Measurements from ENCODE around the gene ENPP6. TPM values are rescaled to one million over a fixed set of nuclear protein-coding genes. Genes with fewer than 3 reads are reported as not detected.

Gene ENPP6
- total RNA-seq, 2 experiments from 2014 or later, result not detected

DNA sequence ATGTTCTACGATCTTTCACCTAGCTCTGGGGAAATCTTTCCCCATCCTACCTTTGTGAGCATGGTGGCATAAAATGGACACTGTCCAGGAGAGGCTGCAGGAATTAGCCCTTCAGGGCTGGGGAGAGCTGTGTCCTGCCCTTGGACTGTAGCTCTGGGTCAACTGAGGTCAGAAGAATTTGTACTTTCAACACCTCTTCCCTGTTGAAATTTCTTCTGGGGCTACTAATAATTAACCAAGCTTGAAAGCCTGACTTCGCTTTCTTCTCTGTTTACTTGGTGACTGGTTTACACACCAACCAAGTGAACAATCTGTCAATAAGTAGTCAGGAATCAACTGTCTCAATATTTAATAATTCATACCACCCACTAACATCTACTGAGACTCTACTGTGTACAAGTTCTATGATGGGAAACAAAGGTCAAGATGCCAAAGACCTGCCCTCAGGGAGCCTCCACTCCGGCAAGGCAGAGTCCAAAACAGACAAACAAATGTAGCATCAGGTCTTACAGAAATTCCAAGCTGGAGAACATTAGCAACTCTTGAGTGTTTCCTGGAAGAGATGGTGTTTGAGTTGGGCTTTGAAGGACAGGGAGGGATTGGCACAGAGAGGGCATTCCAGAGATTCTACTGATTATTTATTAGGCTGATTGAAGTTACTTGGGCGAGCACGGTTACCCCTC, 113.1 kb downstream of the ENPP6 start:
- intact Hi-C loops (cut with micrococcal nuclease), result loop anchor here (5.0 kb wide), 2 partner anchors 63 to 632 kb away; no protein-coding TSS in a partner anchor
- Mint-ChIP-seq H3K36me3 (ENCODE audit: low read depth) (no peaks in the 10 kb centered on the region), H3K27ac (no peak overlapping the region), H3K27me3 (ENCODE audit: low read depth) (peaks cover 7% of the 10 kb centered on the region), H3K4me3 (no peak overlapping the region), H3K4me1 (ENCODE audit: low read depth) (no peaks in the 10 kb centered on the region), H3K9me3 (no peaks in the 10 kb centered on the region)
- CTCF ChIA-PET, result no interaction called here
- DNase-seq, result no peak

DNA sequence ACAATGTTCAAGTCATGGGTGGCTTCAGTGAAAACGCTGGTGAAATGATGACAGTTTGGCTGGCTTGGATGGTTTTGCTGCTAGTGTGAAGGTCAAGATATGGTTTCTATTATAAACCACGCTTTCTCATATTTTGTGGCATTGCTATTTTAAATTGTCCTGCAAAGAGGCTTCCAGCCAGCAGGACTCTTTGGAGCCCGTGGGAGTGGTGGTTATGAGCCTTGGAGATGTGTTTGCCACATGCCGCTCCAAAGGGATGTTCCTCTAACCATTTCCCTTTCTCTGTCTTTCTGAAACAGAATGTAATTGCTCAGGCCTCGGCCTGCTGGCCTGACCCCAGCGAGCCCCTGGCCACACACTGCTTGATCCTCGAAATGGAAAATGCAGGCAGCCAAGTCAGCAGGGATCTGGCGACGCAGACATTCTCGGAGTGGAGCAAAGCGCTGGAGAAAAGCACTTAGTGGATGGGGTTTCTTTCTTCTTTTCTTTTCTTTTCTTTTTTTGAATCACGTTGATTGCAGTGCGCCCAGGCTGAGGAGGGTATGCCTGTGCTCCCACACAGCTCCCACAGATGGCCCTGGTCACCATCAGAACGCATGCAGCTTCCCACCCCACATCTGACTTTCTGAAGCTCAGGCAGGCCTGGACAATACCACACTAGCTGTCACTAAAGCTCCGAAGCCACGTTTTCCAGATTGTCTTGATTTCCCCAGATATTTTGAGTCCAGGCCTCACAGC, 114.0 kb downstream of the ENPP6 start:
- peaks cover 7% of the 10 kb centered on the region for H3K27me3 Mint-ChIP-seq (ENCODE audit: low read depth)
- no peak overlapping the region for H3K4me3 Mint-ChIP-seq
- H3K9me3 Mint-ChIP-seq, result no peaks in the 10 kb centered on the region
- DNase-seq, result no peak
- intact Hi-C loops (cut with micrococcal nuclease), result loop anchor here (5.0 kb wide), 2 partner anchors 64 to 631 kb away; no protein-coding TSS in a partner anchor
- CTCF ChIA-PET, result no interaction called here
- no peaks in the 10 kb centered on the region for H3K36me3 Mint-ChIP-seq (ENCODE audit: low read depth)
- H3K4me1 Mint-ChIP-seq (ENCODE audit: low read depth), result no peaks in the 10 kb centered on the region
- no peak overlapping the region for H3K27ac Mint-ChIP-seq

DNA sequence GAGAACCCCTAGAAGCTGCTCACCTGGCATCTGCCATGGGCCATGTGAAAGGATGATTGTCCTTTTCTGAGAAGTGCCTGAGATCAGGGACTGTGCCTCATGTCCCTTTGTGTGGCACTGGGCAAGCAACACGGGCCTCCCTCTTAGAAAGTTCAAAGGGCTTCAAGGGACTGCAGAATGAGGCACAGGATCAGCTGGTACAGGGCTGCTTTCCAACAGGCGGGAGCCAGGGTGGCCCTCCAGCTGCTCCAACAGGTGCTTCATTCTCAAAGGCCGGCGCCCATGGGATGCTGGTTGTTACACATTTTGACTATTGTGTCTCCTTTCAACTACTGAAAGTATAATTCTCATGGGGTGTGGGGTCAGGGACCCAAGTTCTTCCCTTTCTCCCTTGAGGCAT, 114.7 kb downstream of the ENPP6 start:
- Mint-ChIP-seq H3K36me3 (ENCODE audit: low read depth) (no peaks in the 10 kb centered on the region), H3K27ac (no peak overlapping the region), H3K4me1 (ENCODE audit: low read depth) (no peaks in the 10 kb centered on the region), H3K9me3 (no peaks in the 10 kb centered on the region), H3K27me3 (ENCODE audit: low read depth) (peaks cover 7% of the 10 kb centered on the region), H3K4me3 (no peak overlapping the region)
- intact Hi-C loops (cut with micrococcal nuclease), result loop anchor here (5.0 kb wide), 2 partner anchors 64 to 631 kb away; no protein-coding TSS in a partner anchor
- CTCF ChIA-PET, result no interaction called here
- DNase-seq, result no peak

DNA sequence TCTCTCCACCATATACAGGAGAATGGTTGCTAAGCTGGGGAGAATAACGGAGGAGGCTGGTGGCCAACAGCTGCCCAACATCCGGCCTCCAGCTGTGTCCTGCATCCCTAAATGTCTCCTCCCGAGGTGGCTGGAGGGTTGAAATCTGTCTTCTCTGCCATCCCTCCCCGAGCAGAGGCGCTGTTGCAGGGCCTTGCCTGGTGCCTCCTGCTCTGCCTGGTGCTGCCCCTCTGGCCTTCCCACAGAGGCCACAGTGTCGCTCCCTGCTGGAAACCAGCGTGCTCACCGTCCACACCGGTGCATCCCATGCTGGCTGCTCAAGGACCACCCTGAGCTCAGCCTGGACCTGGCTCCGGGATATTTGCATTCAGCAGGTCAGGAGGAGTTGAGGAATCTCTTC, 115.2 kb downstream of the ENPP6 start:
- no peak overlapping the region for H3K4me3 Mint-ChIP-seq
- no peak for DNase-seq
- H3K4me1 Mint-ChIP-seq (ENCODE audit: low read depth), result no peaks in the 10 kb centered on the region
- peaks cover 7% of the 10 kb centered on the region for H3K27me3 Mint-ChIP-seq (ENCODE audit: low read depth)
- CTCF ChIA-PET, result no interaction called here
- intact Hi-C loops (cut with micrococcal nuclease), result loop anchor here (5.0 kb wide), 2 partner anchors 65 to 630 kb away; no protein-coding TSS in a partner anchor
- no peaks in the 10 kb centered on the region for H3K36me3 Mint-ChIP-seq (ENCODE audit: low read depth)
- H3K27ac Mint-ChIP-seq, result no peak overlapping the region
- no peaks in the 10 kb centered on the region for H3K9me3 Mint-ChIP-seq

DNA sequence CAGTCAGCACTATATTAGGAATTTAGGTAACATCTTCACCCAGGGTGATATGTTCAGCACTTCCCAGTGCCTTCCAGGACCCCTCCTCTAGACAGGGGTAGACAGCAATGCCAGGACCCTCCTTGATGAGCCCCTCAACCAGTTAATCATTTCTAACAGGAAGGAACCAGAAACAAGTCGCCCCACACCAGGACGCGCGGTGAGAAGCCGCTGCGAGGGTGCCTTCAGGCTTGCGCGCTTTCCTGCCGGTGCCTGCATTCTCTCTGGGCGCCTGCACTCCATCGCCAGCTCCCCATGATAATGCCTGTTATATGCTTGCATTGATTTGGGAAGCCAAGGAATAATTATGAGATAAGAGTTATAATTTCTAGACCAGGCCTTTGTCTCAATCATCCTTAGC, 116.0 kb downstream of the ENPP6 start:
- no peaks in the 10 kb centered on the region for H3K4me1 Mint-ChIP-seq (ENCODE audit: low read depth)
- no peak overlapping the region for H3K27ac Mint-ChIP-seq
- H3K9me3 Mint-ChIP-seq, result no peaks in the 10 kb centered on the region
- no peak for DNase-seq
- CTCF ChIA-PET, result interaction anchor here (1.2 kb wide), 1 partner anchor 261 kb away, joined by 5 read pairs; no protein-coding TSS in a partner anchor
- no peak overlapping the region for H3K4me3 Mint-ChIP-seq
- intact Hi-C loops (cut with micrococcal nuclease), result loop anchor here (5.0 kb wide), 2 partner anchors 66 to 629 kb away; no protein-coding TSS in a partner anchor
- no peaks in the 10 kb centered on the region for H3K36me3 Mint-ChIP-seq (ENCODE audit: low read depth)
- peaks cover 7% of the 10 kb centered on the region for H3K27me3 Mint-ChIP-seq (ENCODE audit: low read depth)

DNA sequence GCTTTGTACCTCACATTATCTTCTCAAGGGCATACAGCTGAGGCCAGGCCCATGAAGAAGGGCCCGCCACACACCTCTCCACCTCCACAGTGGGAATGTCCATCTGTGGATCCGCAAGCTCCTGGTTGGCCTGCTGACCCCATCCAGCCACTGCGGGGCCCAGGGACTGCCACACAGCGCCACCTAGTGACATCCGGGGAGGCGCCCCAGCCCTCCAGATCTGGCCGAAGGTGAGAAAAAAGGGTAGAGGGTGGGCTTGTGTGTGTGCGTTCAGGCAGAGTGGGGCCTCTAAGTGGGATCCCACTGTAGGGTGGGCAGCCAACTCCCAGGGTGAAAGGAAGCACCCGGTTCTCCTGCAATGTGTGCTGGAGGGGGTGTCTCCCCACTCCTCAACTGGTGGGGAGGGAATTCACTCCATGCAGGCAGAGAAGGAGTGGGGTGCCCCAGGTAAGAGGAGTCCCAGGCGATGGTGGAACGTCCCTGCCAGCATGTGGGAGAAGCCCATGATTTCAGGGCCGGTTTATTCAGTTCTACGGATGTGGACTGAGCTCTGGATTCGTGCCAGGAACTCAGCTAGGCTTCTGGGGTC, 117.3 kb downstream of the ENPP6 start:
- peak; percentile 49 for DNase-seq
- no peaks in the 10 kb centered on the region for H3K9me3 Mint-ChIP-seq
- H3K4me3 Mint-ChIP-seq, result no peak overlapping the region
- peaks cover 13% of the 10 kb centered on the region for H3K27me3 Mint-ChIP-seq (ENCODE audit: low read depth)
- intact Hi-C loops (cut with micrococcal nuclease), result loop anchor here (1.0 to 5.0 kb wide), 3 partner anchors 67 to 628 kb away; no protein-coding TSS in a partner anchor
- CTCF ChIA-PET, result interaction anchor here (0.6 to 1.3 kb wide), 5 partner anchors 18 to 259 kb away, joined by 3 to 5 read pairs (median 3); no protein-coding TSS in a partner anchor
- no peaks in the 10 kb centered on the region for H3K36me3 Mint-ChIP-seq (ENCODE audit: low read depth)
- H3K27ac Mint-ChIP-seq, result no peak overlapping the region
- H3K4me1 Mint-ChIP-seq (ENCODE audit: low read depth), result no peaks in the 10 kb centered on the region

DNA sequence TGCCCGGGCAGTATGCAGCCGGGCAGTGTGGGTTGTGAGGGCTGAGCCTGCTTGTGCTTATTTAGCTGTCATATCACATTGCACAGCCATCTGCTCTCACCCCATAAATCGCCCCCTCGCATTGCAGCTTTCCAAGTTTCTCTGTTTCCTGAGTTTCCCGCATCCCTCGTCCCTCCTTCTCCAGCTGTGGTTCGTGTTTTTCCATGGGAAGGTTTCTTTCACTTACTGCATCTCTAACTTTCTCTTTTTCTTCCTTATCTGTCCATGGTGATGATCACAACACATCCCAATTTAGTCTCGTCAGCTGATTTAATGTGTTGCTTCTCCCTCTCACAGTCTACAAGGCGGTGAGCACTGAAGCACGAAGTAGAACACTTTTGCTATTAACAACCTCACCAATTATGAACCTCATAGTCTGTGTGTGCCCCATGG, 118.1 kb downstream of the ENPP6 start:
- Mint-ChIP-seq H3K4me1 (ENCODE audit: low read depth) (no peaks in the 10 kb centered on the region), H3K27me3 (ENCODE audit: low read depth) (peaks cover 13% of the 10 kb centered on the region), H3K4me3 (no peak overlapping the region), H3K27ac (no peak overlapping the region), H3K36me3 (ENCODE audit: low read depth) (no peaks in the 10 kb centered on the region), H3K9me3 (no peaks in the 10 kb centered on the region)
- no peak for DNase-seq
- intact Hi-C loops (cut with micrococcal nuclease), result loop anchor here (5.0 kb wide), 1 partner anchor 153 kb away; no protein-coding TSS in a partner anchor
- CTCF ChIA-PET, result interaction anchor here (0.8 to 1.3 kb wide), 3 partner anchors 19 to 68 kb away, joined by 3 read pairs; no protein-coding TSS in a partner anchor

DNA sequence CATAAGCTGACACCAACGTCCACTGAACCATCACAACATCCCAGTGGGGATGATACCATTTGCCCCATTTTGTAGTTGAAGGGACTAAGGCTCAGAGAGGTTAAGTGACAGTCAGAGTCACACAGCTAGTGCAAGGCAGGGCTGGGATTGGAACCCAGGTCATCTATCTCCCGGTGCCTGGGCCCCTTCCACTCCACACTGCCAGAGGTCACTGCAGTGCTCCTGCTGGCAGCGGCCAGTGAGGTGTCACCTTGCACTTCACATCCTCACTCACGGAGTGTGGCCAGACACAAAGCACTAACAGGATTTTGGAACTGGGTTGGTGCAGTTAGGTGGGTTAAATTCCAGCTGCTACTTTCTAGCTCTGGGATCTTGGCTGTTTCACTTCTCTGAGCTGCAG, 118.7 kb downstream of the ENPP6 start:
- Mint-ChIP-seq H3K4me1 (ENCODE audit: low read depth) (no peaks in the 10 kb centered on the region), H3K36me3 (ENCODE audit: low read depth) (no peaks in the 10 kb centered on the region), H3K27ac (no peak overlapping the region), H3K4me3 (no peak overlapping the region), H3K9me3 (no peaks in the 10 kb centered on the region), H3K27me3 (ENCODE audit: low read depth) (peaks cover 12% of the 10 kb centered on the region)
- no peak for DNase-seq
- CTCF ChIA-PET, result interaction anchor here (1.3 to 1.9 kb wide), 2 partner anchors 10 to 68 kb away, joined by 3 to 5 read pairs; no protein-coding TSS in a partner anchor
- intact Hi-C loops (cut with micrococcal nuclease), result loop anchor here (5.0 kb wide), 1 partner anchor 153 kb away; no protein-coding TSS in a partner anchor

DNA sequence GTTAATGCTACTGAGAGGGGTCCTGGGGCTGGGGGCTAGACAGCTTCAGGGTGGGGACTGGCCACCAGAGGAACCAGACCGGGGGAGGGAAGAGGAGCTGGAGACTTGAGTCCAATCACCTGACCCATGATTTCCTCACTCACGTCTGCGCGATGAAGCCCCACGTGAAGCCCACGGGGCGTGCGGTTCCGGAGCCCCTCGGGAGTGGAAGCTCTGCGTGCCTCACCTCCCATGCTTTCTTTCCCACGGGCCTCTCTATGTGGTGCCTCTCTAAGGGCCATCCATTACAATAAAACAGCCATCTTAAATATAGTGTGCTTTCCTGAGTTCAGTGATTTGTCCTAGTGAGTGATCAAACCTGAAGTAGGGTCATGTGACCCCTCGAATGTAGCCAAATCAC, 119.9 kb downstream of the ENPP6 start:
- Mint-ChIP-seq H3K36me3 (ENCODE audit: low read depth) (no peaks in the 10 kb centered on the region), H3K4me3 (peak overlapping the region; percentile 43), H3K27me3 (ENCODE audit: low read depth) (peaks cover 11% of the 10 kb centered on the region), H3K9me3 (no peaks in the 10 kb centered on the region), H3K27ac (no peak overlapping the region), H3K4me1 (ENCODE audit: low read depth) (no peaks in the 10 kb centered on the region)
- intact Hi-C loops (cut with micrococcal nuclease), result loop anchor here (5.0 kb wide), 1 partner anchor 154 kb away; no protein-coding TSS in a partner anchor
- CTCF ChIA-PET, result interaction anchor here (1.9 kb wide), 1 partner anchor 12 kb away, joined by 5 read pairs; no protein-coding TSS in a partner anchor
- DNase-seq, result no peak

DNA sequence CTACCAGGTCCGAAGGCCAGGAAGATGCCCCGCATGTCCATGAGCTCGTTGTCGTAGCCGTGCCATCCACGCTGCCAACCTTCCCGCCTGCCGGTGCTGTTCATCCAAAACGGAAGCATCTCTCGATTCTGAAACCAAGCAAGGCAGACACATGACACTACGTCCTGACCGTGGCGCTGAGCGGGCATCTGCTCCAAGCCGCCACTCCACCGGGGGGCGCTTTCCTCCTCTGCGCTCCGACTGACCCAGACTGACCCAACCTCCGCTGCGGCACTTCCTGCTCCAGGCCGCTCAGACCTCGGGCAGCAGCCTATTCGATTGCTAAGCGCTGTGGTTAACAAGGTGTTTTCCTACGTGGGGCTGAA, 120.5 kb downstream of the ENPP6 start:
- CTCF ChIA-PET, result interaction anchor here (0.6 to 1.9 kb wide), 2 partner anchors 12 to 262 kb away, joined by 3 to 5 read pairs; no protein-coding TSS in a partner anchor
- H3K27ac Mint-ChIP-seq, result no peak overlapping the region

DNA sequence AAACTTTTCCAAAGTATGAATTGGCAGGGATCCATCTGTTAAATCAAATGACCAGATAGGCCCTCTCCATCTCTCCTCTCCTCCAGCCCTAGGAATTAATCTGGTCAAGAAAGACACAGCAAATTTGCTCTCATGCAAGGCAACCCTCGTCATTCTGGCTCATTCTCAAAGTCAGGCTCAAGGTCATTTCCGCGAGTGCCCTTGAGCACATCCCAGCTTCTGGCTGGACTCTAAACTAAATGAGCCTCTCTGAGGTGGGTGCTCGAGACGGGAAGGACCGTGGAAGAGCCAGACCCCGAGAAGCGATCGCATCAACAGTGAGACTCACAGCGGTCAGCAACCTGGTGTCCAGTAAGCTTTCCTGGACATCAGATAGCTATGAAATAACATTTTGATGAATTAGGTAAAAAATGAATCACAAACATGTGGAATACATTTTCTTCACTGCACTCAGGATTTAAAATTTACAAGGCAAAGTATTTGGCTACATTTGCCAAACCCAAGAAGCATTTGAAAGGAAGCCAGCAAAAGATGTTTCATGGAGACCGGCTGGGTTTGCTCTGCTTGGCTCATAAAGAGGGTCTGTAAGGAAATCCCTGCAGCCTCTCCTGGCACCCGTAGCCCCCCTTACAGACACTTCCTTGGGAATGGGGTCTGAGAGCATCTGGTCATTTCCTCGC, 121.0 kb downstream of the ENPP6 start:
- H3K4me1 Mint-ChIP-seq (ENCODE audit: low read depth), result no peaks in the 10 kb centered on the region
- no peak for DNase-seq
- intact Hi-C loops (cut with micrococcal nuclease), result loop anchor here (5.0 kb wide), 1 partner anchor 156 kb away; no protein-coding TSS in a partner anchor
- CTCF ChIA-PET, result interaction anchor here (0.6 kb wide), 1 partner anchor 262 kb away, joined by 3 read pairs; no protein-coding TSS in a partner anchor
- H3K36me3 Mint-ChIP-seq (ENCODE audit: low read depth), result no peaks in the 10 kb centered on the region
- peaks cover 11% of the 10 kb centered on the region for H3K27me3 Mint-ChIP-seq (ENCODE audit: low read depth)
- H3K9me3 Mint-ChIP-seq, result no peaks in the 10 kb centered on the region
- H3K4me3 Mint-ChIP-seq, result peak overlapping the region; percentile 43
- H3K27ac Mint-ChIP-seq, result no peak overlapping the region

More for the DNA sequence above, 120.5 kb downstream of the ENPP6 start:
- intact Hi-C loops (cut with micrococcal nuclease), result loop anchor here (5.0 kb wide), 1 partner anchor 155 kb away; no protein-coding TSS in a partner anchor
- H3K4me1 Mint-ChIP-seq (ENCODE audit: low read depth), result no peaks in the 10 kb centered on the region
- peak overlapping the region; percentile 43 for H3K4me3 Mint-ChIP-seq
- H3K27me3 Mint-ChIP-seq (ENCODE audit: low read depth), result peaks cover 11% of the 10 kb centered on the region
- H3K36me3 Mint-ChIP-seq (ENCODE audit: low read depth), result no peaks in the 10 kb centered on the region
- H3K9me3 Mint-ChIP-seq, result no peaks in the 10 kb centered on the region
- peak; percentile 50 for DNase-seq

All from activated naive CD4-positive, alpha-beta T cell treated with anti-CD3 and anti-CD28 coated beads for 36 hours (primary cell).